ENCODE data around the gene GIMAP8.
A peak's percentile ranks its signal among the peaks of the same experiment; 100 is the strongest.

Gene GIMAP8

DNA sequence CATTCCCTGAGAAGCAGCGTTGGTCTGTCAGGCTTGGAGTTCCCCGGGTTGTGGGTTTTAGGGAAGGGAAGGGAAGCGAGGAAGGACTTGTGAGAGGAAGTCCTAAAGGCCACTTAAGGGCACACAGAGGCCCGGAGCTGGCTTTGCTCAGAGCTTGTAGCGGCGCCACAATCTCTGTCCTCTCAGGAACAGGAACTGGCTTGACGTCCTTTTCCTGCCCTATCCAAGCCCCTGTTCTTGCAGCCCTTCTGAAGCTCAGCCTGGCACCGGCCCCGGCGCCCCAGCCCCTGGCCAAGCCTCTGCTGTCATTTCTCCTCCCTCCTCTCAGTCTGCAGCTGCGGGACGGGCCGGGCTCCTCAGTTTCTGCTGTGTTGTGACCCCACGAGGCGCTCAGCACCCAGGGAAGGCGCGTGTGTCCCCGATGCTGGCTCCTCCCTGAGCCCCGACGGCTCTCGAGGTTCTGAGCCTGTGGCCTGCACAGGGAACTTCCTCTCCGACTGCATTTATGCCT is at the start of gene GIMAP8:
GIMAP8 (plus strand) TSS at position 140 of the 511 bp plus-strand sequence. CDS start 16,069 bp downstream, outside the sequence.
- DNase-seq (ENCODE audit: low spot score): peak; percentile 64

DNA sequence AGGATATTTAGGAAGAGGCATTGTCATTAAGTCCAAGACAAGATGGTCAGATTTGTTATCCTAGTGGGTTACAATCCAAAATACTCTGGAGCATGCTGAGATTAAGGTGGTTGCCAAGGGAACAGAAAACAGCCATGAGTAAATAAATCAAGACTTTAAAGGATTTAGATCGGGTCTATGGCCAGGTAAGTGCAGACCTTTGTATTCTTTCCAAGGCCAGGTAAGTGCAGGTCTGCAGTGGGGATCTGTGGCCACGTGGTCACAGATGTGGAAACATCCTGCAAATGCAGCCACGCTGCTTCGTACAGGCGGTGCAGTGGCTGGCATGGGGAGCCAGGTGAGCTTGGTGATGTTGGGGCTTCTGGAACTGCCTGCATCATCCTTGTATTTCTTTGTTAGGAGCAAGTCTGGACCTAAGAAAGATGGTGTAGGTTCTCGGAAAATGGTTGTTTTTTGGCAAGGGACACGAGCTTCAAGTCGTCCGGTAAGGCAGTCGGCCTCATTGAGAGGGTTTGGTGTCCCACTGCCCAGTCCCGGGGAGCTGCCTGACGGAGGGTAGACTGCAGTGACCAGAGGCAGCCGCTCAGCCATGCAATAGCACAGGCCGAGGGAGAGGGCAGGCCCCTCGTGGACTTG is 49.5 kb upstream of the GIMAP8 start:
- no peak for DNase-seq (ENCODE audit: low spot score)

DNA sequence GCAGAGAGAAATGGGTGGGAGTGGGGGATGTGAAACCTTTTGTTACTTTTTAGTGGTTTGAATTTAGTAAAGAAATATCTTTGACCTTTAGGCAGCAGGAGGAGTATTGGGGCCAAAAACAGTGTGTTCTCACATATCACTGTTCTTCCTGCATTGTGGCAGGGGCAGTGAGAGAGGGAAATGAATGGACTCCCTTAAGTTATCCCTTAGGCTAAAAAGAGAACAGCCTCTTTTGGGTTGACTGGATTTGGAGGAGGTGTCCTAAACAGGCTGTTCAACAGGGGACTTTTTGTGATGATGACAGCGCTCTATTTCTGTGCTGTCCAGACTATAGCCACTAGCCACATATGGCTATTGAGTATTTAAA is 49.0 kb upstream of the GIMAP8 start:
- DNase-seq (ENCODE audit: low spot score): no peak

DNA sequence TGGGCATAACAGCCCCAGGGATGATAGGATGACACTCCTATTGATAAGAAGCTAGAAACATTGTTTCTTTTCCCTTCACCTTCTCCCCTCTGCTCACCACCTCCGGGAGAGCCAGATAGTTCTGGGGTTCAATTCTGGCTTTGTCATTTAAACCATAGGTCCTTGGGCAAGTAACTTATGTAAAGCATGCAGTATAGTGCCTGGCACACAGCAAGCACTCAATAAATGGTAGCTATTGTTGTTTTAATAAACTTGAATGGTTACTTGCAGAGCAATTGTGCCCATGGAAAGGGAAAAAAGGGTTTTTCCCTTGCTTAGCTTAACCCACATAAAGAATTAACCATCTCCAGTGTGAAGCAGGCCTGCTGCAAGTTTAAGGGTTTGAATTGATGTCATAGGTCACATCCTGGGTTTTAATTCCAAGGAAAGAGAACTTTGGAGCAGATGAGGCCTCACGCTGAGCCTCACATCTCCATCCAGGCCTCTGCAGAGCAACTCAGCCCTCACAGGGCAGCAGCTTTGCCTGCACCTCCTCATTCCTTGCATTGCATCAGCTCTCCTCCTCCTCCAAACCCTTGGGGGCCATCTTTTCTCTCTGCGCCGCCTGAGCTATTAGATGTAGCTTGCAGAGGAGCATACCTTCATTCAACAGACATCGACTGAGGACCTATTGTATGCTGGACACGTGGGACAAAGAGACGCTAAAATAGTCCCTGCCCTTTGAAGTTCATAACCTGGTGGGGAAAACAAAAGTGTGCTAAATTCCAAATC is 48.4 kb upstream of the GIMAP8 start:
- DNase-seq (ENCODE audit: low spot score): no peak

GRCh38 chr7:150402671-150403321 is 47.6 kb upstream of the GIMAP8 start:
- DNase-seq (ENCODE audit: low spot score): no peak

DNA sequence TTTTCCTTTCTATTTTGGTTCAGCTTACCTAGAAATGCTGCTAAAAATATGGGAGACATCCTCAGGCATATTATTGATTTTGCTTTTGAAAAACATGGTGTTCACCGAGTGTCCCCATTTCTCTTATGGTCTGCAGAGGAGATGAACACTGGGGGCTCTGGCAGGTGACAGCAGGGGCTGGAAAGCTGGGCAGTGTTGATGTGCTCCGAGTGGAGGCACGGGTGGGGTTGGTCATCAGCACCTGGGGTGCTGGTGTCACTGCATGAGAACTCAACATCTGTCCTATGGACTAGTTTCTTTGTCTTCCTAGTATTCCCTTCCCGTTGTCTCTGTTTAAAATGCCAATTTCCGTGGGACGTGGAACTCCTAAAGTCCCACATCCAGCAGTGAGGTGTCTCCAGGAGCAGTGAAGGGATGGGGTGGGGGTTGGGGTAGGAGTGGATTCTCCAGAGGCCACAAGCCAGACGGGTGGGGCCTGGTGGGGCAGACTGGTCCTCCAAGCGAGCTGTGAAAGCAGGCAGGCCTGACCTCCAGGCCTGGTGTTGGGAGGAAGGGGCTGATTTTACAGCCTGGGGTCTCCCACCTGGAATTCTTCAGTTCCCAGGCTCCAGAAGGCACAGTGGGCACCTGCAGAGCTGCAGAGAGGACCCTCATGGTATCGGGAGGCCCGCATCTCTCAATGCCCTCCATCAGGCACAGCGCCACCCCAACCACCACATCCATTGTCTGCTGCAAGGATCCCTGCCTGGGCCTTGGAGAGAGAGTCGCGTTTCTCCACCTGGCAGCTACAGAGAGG is 46.9 kb upstream of the GIMAP8 start:
- no peak for DNase-seq (ENCODE audit: low spot score)

DNA sequence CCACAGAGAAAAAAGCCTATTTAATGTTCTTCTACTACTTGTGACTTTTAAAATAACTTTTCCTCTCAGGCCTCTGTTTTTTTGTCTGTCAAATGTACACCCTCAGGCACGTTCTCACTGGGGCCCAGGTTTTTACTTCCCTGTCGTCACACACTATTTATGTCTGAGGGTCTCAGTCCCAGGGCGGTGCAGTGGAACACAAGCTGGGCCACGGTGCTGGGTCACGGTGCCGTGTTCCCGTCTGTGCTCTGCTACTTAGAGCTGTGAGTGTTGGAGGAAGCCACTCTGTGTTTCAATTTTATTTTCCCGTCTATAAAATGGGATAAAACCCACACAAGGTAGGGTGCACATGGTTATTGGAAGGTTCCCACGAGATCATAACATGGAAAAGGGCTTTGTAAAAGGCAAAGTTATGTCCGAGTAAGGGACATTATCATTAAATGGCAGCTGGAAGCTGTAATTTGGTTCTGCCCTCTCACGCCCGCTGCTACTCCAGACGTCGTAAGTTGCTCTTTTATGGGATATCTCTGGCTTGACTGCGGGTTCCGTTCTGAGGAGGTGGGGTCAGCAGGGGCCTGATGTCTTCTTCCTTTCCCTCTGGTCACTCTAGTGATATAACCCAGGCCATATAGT is 46.1 kb upstream of the GIMAP8 start:
- DNase-seq (ENCODE audit: low spot score): no peak

DNA sequence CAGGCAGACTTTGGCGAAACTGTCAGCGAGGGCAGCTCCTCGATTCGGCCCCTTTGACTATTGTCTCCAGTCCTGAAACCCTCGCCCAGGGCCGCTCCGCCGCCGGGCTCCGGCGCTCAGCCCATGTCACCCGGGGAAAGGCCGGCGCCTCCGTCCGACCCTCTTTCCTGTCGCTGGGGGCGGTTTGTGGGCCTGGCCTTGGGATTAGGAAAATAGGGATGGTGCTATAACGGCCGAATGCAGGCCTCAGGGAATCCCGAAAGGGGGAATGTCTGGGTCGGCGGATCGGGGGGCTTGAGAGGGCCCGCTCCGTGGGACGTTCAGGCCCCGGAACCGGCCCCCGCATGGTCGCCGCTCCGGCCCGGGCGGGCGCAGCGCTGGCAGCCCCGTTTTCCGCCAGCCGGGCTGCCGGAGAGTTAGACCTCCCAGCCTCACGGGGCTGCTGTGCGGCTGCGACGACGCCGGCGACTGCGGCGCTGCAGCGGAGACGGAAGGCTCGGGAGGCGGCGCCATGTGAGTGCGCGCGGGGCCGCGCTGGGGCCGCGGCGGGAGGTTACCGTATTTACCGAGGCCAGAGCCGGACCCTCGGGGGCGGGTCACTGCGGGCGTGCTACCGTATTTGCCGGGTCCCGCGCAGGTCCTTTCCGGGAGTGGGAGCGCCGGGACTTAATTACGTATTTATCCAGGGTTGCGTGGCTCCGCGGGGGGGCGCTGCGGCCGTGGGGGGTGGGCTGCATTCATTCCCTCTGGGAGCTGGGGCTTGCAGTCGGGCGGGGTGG is 45.4 kb upstream of the GIMAP8 start:
- DNase-seq (ENCODE audit: low spot score): peak; percentile 86

GRCh38 chr7:150405584-150406311 is 44.7 kb upstream of the GIMAP8 start:
- no peak for DNase-seq (ENCODE audit: low spot score)

DNA sequence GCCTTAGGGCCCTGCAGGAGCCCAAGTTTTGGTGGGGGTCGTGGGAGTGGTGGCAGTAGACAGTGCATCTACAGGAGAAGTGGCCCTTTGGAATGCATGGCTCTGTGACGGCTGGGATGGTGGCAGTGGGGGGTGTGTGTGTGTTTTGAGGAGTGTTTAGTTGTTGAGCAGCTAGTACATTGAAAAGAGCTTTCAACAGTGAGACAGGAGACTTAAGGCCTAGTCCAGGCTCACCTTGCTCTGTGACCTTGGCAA is 44.2 kb upstream of the GIMAP8 start:
- no peak for DNase-seq (ENCODE audit: low spot score)

DNA sequence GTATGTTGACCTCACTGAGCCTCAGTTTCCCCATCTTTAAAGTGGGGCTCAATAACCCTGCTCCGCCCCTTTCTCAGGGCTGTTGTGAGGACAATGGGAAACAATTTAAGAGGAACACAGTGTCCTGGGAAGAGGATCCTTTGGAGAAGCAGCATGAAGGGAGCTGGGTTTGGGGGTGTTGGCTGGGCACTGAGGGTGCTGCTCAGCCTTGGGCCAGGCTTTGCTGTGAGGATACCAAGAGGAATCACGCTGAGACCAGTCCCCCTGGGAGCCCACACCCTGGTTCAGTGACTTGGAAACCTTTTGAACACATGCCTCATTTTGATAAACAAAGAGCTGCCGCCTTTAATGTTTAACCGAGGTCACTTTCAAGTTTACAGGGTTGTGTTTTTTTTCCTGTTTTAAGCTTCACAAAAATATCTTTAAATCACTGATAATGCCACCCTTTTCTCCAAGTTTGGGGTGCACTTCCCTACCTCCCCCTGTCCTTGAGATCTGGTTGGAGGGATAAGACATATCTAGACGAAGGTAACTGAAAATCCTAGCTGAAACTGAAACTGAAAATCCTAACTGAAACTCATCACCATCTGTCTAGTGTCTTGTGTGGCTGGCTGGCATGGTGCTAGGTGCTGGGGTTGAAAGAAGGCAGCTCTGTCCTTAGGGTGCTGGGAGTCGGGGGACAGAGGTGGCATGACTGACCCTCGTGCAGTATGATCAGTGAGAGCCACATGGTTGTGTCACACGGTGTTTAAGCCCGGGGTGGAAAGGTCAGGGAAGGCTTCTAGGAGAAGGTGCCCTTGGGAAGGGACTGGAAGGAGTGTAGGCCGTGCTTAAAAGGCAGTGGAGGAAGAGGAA is 43.6 kb upstream of the GIMAP8 start:
- DNase-seq (ENCODE audit: low spot score): no peak

GRCh38 chr7:150407588-150408392 is 42.6 kb upstream of the GIMAP8 start:
- DNase-seq (ENCODE audit: low spot score): no peak

GRCh38 chr7:150408393-150409299 is 41.8 kb upstream of the GIMAP8 start:
- DNase-seq (ENCODE audit: low spot score): no peak

DNA sequence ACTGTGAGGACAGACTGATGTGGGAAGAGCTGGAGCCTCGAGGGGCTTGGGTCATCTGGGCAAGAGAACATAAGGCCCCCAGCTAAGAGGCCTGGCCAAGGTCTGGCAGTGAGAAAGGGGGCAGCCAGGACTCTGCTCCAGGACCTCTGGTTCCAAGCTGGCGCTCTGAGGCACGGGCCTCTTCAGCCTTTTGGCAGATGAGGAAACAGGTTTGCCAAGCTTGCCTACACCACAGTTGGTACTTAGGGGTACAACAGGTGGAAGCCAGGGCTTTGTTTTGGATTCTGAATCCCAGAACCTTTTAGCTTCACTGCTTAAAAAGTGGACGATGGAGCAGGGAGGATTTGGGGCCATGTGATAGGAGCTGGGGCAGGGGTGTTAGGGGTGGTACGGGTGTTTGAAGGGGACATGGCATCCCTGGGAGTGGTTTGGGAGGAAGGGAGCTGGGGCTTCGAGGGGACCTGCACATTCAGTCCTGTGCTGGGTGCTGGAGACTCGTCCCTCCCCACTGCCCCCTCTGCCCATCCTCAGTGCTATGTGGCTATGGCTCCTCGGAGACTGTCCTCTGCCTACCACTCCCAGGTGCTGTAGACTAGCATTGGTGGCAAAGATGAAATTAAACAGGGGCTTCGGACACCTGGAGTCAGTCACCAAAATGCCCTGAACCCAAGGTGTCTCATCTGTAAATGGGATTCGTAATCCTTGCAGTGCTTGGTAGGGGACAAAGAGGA is 41.0 kb upstream of the GIMAP8 start:
- DNase-seq (ENCODE audit: low spot score): no peak

DNA sequence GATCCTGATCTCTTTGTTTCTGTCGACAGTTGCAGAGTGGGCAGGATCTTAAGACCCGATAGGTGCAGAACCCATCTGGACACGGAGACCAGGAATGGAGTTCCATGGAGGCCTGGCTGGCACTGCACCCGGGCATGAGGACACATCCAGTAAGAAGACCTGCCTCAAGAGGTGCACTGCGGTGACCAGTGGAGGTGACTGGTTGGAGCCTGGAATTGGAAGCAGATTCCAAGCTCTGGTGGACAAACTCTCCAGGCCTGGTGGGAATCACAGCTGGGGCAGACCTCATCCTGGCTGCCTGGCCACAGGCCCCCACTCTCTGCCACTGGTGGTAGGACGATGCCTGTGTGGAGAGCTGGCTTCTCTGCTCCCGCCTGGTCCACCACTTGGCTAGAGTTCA is 40.3 kb upstream of the GIMAP8 start:
- no peak for DNase-seq (ENCODE audit: low spot score)

GRCh38 chr7:150410680-150411346 is 39.6 kb upstream of the GIMAP8 start:
- no peak for DNase-seq (ENCODE audit: low spot score)

All from globus pallidus (tissue), 1 donor.